Mammary epithelial cell (primary cell): ENCODE data around the gene TRIM56.
"Not testable (repeated sequence)": the region's sequence is repeated elsewhere in the genome, so short reads cannot be mapped to it uniquely, and the experiment has no call there.

Experiments
- EZH2 ChIP-seq: IDR thresholded peaks from 2 replicates; pipeline ENCODE4 v1.6.1; 2012; ENCODE audit warnings: low read length, inconsistent platforms, borderline replicate concordance
- TF ChIP-seq, protein P1 (sequence below), 2 donors: IDR thresholded peaks in 1 of 2; conservative IDR thresholded peaks in 1 of 2; 2 replicates each; pipeline ENCODE4 v1.5.1; 2011 to 2012; ENCODE audit warnings: inconsistent platforms in 2 of 2, low read length in 2 of 2, mild to moderate bottlenecking in 2 of 2, control low read depth in 1 of 2, low read depth in 1 of 2; ENCODE audit not compliant: insufficient read depth in 1 of 2; ENCODE audit errors: extremely low read depth in 1 of 2

DNA sequence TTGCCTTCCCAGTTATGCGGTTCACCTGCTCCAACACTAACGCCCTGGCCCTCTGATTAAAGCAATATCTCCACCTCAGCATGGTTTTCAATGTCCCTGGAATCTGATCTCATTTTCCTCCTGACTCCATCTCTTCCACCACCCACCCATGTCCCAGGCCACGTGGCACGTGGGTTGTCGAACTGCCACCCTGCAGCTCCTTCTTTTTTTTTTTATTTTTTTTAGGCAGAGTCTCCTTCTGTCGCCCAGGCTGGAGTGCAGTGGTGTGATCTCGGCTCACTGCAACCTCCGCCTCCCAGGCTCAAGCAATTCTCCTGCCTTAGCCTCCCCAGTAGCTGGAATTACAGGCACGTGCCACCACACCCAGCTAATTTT, 21.1 kb upstream of the TRIM56 start:
- TF ChIP-seq, protein P1, sequence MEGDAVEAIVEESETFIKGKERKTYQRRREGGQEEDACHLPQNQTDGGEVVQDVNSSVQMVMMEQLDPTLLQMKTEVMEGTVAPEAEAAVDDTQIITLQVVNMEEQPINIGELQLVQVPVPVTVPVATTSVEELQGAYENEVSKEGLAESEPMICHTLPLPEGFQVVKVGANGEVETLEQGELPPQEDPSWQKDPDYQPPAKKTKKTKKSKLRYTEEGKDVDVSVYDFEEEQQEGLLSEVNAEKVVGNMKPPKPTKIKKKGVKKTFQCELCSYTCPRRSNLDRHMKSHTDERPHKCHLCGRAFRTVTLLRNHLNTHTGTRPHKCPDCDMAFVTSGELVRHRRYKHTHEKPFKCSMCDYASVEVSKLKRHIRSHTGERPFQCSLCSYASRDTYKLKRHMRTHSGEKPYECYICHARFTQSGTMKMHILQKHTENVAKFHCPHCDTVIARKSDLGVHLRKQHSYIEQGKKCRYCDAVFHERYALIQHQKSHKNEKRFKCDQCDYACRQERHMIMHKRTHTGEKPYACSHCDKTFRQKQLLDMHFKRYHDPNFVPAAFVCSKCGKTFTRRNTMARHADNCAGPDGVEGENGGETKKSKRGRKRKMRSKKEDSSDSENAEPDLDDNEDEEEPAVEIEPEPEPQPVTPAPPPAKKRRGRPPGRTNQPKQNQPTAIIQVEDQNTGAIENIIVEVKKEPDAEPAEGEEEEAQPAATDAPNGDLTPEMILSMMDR (conservative IDR thresholded peaks at IDR 0.05 in 1 of 2, IDR thresholded peaks at IDR 0.05 in 1 of 2; ENCODE audit: extremely low read depth in 1 of 2, insufficient read depth in 1 of 2, low read depth in 1 of 2, low read length in 2 of 2): not testable (repeated sequence)
- not testable (repeated sequence) for TF ChIP-seq EZH2
